ENCODE measurements around the gene ENTHD1.
A peak's percentile ranks its signal among the peaks of the same experiment; 100 is the strongest.

The ENTHD1 gene

GRCh38 chr22:39785232-39785631, 108.3 kb downstream of the ENTHD1 start:
- H3K4me3 ChIP-seq (ENCODE audit: low read length), result no peak overlapping the region
- no peak overlapping the region for H2AFZ ChIP-seq (ENCODE audit: low read depth, low read length)
- H3K4me1 ChIP-seq (ENCODE audit: low read length), result no peaks in the 10 kb centered on the region
- no peaks in the 10 kb centered on the region for H4K20me1 ChIP-seq (ENCODE audit: insufficient read depth, low read length)
- peaks cover 19% of the 10 kb centered on the region for H3K27me3 ChIP-seq (ENCODE audit: low read depth, low read length)
- no peaks in the 10 kb centered on the region for H3K79me2 ChIP-seq (ENCODE audit: low read length)
- no peaks in the 10 kb centered on the region for H3K36me3 ChIP-seq (replicated peaks; ENCODE audit: low read depth, low read length)
- no peaks in the 10 kb centered on the region for H3K9me3 ChIP-seq (ENCODE audit: insufficient read depth, low read length)
- H3K4me2 ChIP-seq (ENCODE audit: low read length), result no peak overlapping the region
- TF ChIP-seq EZH2phosphoT487 (IDR thresholded peaks at IDR 0.05; ENCODE audit: low read depth) (no peak), CTCF (IDR thresholded peaks at IDR 0.05; ENCODE audit: low read depth, low read length) (no peak)
- no peak overlapping the region for H3K9ac ChIP-seq (ENCODE audit: low read length)
- no peak overlapping the region for H3K27ac ChIP-seq (ENCODE audit: low read length)

DNA sequence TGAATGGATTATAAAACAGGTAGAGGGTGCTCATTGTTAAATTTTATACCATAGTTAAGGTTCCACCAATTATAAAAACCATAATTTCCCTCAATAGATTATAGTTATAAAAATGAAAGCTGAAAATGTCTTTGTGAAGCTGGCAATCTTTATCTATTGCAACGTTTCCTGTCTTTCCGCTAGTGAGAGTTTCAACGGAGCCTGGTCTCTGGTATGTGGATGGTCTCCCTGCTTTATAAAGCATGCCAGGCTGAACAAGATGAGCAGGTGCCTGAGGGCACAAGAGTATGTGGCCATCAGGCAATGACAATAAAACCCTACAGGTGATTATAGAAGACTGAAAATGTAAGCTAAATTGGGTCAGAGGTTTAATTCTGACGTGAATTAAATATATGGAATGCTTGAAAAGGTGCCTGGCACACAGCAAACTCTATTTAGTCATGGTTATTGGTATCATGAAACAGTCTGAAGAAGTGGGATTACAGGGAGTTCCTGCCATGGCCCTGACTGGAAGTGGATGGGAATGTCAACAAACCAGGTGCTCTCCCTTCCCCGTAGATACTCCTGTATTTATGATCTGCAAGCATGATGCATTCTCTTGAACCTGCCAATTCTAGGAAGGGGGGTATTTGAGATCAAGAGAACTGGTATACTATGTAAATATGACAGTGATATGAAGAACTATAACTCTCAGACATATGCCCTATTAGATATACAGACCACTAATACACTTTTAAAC, 115.7 kb downstream of the ENTHD1 start:
- Histone ChIP-seq H3K4me3 (ENCODE audit: low read length) (no peak overlapping the region), H3K9ac (ENCODE audit: low read length) (no peak overlapping the region), H4K20me1 (ENCODE audit: insufficient read depth, low read length) (no peaks in the 10 kb centered on the region), H3K4me2 (ENCODE audit: low read length) (no peak overlapping the region), H3K9me3 (ENCODE audit: insufficient read depth, low read length) (no peaks in the 10 kb centered on the region), H3K4me1 (ENCODE audit: low read length) (peaks cover 11% of the 10 kb centered on the region), H3K79me2 (ENCODE audit: low read length) (no peaks in the 10 kb centered on the region), H3K36me3 (replicated peaks; ENCODE audit: low read depth, low read length) (no peaks in the 10 kb centered on the region), H3K27me3 (ENCODE audit: low read depth, low read length) (peaks cover 30% of the 10 kb centered on the region), H3K27ac (ENCODE audit: low read length) (no peak overlapping the region), H2AFZ (ENCODE audit: low read depth, low read length) (no peak overlapping the region)
- TF ChIP-seq CTCF (IDR thresholded peaks at IDR 0.05; ENCODE audit: low read depth, low read length) (no peak), EZH2phosphoT487 (IDR thresholded peaks at IDR 0.05; ENCODE audit: low read depth) (no peak)

DNA sequence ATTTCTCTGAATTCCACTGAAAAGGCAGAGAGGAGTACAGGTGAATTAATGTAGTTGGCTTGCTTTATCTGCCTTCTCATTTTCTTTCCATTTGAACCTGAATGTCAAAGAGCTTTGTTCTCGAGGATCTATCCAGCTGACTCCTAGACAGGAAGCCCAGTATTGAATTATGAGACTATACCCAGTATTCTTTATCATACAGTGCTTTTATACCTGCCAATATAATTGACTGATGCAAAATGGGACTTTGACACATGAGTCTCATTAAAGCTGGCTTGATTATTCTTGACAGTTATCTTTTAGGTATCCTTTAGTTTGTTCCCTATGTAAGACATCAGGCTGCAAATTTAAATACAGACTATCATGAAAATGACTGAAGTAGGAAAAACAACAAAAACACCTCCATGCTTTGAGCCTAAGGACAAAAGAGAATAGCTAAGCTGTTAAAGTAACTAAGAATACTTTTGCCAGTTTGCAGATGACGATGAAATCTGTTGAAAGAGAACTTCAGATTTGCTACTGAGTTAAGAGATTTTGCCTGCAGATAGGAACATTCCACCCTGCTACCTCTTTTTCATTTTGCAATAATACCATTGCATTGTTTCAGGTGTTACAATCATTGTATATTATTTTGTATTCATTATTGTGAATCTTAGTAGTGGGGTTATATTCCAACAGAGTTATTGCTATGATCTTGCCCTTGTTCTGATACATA, 117.1 kb downstream of the ENTHD1 start:
- H3K36me3 ChIP-seq (replicated peaks; ENCODE audit: low read depth, low read length), result no peaks in the 10 kb centered on the region
- no peaks in the 10 kb centered on the region for H4K20me1 ChIP-seq (ENCODE audit: insufficient read depth, low read length)
- H2AFZ ChIP-seq (ENCODE audit: low read depth, low read length), result no peak overlapping the region
- H3K4me2 ChIP-seq (ENCODE audit: low read length), result no peak overlapping the region
- TF ChIP-seq CTCF (IDR thresholded peaks at IDR 0.05; ENCODE audit: low read depth, low read length) (no peak), EZH2phosphoT487 (IDR thresholded peaks at IDR 0.05; ENCODE audit: low read depth) (no peak)
- no peak overlapping the region for H3K4me3 ChIP-seq (ENCODE audit: low read length)
- peaks cover 11% of the 10 kb centered on the region for H3K4me1 ChIP-seq (ENCODE audit: low read length)
- H3K27me3 ChIP-seq (ENCODE audit: low read depth, low read length), result peaks cover 23% of the 10 kb centered on the region
- no peak overlapping the region for H3K27ac ChIP-seq (ENCODE audit: low read length)
- no peaks in the 10 kb centered on the region for H3K9me3 ChIP-seq (ENCODE audit: insufficient read depth, low read length)
- H3K9ac ChIP-seq (ENCODE audit: low read length), result no peak overlapping the region
- H3K79me2 ChIP-seq (ENCODE audit: low read length), result no peaks in the 10 kb centered on the region

DNA sequence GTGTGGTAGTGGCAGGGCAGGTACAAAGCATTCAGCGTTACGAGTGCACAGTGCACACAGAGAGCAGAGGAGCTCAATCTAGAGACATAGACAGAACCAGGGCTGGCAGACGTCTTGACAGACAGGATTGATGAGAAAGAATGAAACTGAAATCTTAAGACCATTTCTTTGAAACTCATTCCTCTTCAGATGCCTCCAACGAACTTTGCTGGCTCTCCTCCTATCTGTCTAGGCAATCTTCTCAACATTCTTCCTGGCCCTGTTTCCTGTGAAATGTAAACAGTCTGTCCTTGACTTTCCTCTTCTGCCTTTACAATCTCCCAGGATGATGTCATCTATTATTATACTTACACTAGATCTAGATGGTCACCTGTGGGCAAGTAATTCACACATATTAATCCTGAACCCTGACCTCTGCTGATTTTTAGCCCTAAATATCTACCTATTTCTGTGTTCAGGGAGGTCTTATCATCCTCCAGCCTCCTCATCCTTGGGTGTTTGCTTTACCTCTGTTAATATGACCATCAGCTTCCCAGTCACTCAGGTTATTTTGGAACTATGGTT, 119.5 kb downstream of the ENTHD1 start:
- Histone ChIP-seq H3K79me2 (ENCODE audit: low read length) (no peaks in the 10 kb centered on the region), H3K27ac (ENCODE audit: low read length) (no peak overlapping the region), H3K4me2 (ENCODE audit: low read length) (peak overlapping the region; percentile 45), H2AFZ (ENCODE audit: low read depth, low read length) (no peak overlapping the region), H3K27me3 (ENCODE audit: low read depth, low read length) (peaks cover 39% of the 10 kb centered on the region), H3K4me1 (ENCODE audit: low read length) (peaks cover 11% of the 10 kb centered on the region), H4K20me1 (ENCODE audit: insufficient read depth, low read length) (no peaks in the 10 kb centered on the region), H3K4me3 (ENCODE audit: low read length) (peak overlapping the region; percentile 2; the same call in 1 of the 2 replicates), H3K36me3 (replicated peaks; ENCODE audit: low read depth, low read length) (no peaks in the 10 kb centered on the region), H3K9ac (ENCODE audit: low read length) (no peak overlapping the region), H3K9me3 (ENCODE audit: insufficient read depth, low read length) (no peaks in the 10 kb centered on the region)
- TF ChIP-seq CTCF (IDR thresholded peaks at IDR 0.05; ENCODE audit: low read depth, low read length) (no peak), EZH2phosphoT487 (IDR thresholded peaks at IDR 0.05; ENCODE audit: low read depth) (no peak)

Measured in OCI-LY3 (cell line).